ENCODE data around the gene EZH2.

EZH2 gene

DNA sequence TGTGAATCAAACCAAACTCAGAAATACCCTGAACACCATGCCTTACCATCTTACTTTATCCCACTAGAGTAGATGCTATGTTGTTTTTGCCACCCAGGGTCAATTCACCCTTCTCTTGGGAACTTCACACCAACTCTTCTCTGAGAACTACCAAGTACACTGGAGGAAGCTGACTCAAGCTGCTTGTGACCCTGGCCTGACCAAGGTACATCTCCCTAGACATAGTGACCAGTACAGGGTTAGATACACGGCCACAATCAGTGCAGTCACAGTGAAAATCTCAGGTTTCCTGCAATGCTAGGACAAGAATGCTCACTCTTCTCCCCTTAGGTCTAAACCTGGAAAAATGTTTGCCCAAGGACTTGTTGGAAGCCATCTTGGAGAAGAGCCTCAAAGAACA, 31.8 kb downstream of the EZH2 start:
- DNase-seq: peak; percentile 12

DNA sequence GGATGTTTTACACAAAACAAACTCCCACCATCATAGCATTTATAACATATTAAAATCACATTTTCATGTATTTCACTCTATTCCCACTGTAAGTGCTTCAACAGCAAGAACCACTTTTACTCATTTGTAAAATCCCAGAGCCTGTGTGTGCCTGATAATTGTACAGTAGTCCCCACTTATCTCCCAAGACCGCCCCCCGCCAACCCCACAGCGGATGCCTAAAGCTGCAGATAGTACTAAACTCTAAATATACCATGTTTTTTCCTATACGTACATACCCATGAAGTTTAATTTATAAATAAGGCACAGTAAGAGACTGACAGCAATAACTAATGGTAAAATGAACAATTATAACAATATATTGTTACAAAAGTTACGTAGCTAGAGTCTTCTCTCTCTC, 33.5 kb downstream of the EZH2 start:
- no peak for DNase-seq

DNA sequence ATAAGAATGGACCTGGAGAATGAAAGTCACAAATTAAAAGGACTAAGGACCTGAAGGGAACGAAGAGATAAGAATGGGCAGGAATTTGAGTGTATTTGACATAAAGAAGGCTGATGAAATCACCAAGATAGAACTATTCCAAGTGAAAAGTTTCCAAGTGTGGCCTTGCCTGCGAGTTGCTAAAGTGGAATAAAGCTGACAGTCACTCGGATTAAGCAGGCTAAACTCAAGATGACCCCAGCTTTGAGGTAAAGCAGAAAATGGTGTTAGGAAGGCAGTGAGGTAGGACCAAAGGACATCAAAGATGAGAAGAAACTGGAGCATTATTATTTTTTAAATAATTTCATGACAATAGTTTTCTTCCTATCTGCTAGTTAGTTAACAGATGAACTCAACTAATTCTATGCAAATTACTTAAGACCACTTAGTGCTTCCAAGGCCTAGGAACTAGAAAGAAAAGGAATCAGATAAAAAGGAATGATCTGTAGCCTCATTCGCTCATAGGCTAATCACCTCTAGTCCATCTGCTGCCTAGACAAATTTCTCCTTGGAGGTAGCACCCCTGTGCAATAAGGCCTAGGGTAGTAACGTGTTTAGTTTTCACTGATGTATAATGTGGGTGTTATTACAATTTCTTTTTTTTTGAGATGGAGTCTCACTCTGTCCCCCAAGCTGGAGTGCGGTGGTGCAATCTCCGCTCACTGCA, 34.5 kb downstream of the EZH2 start:
- no peak for DNase-seq

DNA sequence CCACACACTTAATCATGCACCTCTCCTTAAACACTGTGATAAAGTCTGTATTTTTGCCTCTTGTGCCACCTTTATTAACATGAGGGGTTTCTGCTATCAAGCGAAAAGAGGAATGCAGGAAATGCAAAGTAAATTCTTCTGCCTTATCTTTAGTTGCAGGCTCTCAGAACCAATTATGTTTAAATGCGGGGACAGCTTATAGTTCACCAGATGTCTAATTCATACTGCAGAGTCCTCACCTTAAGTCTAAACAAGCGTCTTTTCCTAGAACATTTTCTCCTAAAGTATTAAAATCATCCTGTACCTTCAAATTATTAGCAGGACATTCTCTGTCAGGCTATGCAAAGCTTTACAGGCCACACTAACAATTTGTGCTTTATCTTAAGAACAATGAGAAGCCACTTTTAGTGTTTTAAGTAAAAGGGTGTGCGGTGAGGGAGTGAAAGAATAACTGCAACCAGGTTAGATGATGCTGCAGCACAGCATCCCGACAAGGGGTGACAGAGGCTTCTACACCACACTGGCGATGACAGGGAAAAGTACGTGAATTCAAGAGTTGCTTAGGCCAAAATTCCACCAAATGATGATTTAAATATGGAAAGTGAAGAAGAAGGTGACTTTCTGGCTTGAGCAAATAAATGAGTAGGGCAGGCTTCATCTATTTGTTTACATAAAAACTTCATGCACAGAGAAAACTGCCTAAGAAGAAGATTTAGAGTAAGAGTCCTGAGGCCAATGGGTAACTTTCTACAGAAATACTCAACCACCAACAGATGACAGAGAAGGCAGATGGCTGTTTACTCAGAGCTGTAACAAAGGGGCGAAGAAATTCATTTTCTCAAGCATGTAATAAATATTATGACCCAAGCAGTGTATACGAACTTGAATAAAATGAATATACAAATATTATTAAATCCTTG, 36.0 kb downstream of the EZH2 start:
- DNase-seq: no peak

DNA sequence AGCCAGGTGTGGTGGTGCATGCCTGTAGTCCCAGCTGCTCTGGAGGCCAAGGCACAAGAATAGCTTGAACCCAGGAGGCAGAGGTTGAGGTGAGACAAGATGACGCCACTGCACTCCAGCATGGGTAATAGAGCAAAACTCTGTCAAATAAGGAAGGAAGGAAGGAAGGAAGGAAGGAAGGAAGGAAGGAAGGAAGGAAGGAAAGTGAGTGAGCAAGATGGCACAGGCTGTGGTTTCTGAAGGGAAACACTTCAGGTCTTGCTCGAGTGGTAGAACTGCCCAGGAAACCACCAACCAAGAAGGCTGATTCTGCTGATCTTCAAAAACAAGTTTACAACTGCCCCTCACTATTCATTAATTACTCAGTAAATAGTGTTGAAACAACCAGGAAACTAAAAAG, 45.2 kb downstream of the EZH2 start:
- no peak for DNase-seq

DNA sequence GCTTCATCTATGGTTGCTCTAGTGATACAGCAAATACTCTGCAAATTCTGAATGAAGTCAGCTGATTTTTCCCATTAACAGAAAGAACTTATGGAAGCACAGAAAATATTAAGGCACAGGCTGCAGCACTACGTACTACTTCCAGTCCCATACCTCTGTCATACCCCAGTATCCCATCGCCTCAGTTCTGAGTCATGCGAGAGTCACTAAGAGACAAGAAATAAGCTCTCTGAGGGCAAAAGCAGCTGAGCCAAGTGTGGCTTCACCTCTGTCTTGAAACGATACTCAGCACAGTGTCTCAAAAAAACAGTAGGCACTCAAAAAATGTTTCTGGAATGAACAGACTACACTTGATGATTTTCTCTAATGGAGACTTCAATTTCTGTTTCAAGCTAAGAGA, 48.2 kb downstream of the EZH2 start:
- no peak for DNase-seq

DNA sequence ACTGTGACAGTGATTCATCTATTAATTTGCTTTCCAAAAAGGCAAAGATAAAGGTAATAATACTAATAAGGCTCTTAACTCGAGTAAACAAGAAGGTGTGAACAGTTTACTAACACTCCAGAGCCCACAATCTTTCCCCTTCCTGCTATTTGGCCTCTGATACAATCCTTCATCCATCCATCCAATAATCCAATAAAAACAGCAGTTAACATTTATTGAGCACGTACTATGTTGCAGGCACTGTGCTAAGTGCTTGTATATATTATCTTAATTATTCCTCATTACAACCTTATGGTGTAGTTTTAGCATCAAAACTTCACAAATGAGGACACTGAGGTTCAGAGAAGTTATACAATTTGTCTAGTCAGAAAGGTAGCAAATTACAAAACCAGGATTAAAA, 49.5 kb downstream of the EZH2 start:
- DNase-seq: no peak

DNA sequence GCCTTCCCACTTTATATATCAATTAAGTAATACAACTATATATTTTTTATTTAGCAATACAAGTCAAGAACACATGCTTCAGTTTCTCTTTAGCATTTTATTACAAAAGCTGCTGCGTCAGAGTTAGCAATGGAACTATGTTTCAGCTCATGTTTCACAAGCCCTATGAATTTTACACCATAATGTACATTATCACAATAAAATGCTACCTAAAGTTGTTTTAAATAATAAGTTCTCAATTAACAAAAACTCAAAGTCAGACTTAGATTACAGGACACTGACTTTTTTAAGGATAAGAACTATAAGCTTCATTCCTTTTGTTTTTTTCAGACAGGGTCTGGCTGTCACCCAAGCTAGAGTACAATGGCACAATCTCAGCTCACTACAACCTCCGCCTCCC, 52.3 kb downstream of the EZH2 start:
- DNase-seq: no peak

DNA sequence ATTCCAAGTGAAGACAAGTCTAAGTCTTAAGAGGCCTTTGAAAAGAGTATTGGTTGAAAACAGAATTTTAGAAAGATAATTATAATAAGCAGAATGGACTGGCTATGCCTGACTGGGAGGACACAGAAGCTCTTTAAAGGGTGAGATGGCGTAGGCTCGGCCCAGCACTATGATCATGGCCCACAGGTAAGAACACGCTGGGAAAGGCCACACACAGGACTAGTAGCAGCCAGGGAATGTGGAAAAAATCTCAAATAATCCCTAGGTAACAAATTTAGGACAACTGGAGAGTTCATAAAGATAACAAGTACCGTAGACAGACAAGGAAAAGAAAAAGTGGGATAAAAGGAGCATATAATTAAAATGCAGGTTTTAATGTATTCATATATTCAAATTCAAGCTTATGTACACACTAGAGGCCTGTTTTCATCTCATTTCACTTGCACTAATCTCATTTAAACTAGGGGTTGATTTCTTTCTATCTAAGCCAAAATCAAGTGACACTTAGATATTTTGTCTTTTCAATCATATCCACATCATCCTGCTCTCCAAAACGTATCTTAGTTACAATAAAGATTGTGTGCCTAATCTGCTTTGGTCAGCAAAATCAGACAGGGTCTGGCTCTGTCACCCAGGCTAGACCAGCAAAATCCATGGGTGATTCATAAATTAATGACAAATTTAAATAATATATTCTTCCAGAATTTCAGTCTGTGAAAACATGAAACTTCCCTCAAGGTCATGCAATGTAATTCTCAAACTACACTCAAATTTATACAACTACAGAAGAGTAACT, 53.0 kb downstream of the EZH2 start:
- no peak for DNase-seq

DNA sequence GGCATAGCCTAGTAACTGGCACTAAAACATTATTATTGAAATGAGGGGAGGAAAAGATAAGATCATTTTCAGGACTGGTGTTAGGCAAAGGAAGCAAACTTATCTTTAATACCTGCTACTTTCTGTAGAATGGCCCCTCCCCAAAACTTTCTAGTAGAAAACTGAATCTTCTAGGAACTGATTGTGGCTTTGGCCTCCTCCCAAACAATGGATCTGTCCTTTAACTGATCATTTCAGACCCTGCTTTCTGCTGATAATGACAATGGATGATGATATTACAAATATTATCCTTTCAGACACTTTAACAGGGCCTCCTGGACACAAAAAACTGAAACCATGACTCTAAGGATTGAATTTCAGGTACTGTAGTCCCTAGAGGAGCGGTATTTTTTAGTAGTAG, 55.1 kb downstream of the EZH2 start:
- no peak for DNase-seq

DNA sequence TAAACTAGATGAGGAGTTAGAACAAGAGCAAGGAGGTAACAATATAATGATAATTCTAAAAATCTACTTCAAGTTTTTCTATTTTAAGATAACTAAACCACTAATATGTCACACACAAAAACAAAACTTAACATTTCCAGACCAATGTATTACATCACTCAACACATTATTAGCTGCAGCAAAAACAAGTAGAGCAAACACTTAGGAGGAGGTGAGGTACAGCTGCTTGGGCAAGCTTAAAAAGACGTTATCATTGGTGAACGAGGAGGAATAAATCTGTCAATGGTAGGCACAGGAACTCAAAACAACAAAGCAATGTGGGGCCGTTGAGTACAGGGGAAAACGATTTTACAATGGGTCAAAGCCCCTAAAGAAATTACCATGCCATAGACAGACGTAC, 58.8 kb downstream of the EZH2 start:
- no peak for DNase-seq

DNA sequence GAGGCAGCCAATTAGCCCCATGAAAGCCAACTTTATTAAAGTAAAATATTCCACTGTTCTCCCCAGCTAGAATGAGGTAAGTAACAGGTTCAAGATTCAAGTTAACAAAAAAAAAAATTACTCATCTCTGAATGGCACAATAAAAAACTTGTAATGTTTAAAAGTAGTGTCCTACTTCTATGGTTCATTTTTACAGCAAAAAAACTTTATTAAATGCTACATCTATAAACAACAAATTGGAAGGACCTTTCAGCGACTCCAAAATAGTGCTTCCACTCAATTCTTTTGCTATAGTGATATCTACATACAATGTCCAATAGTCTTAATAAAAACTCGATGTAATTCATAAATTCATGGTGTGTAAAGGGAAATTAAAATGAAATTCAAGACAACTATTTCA, 59.2 kb downstream of the EZH2 start:
- DNase-seq: no peak

DNA sequence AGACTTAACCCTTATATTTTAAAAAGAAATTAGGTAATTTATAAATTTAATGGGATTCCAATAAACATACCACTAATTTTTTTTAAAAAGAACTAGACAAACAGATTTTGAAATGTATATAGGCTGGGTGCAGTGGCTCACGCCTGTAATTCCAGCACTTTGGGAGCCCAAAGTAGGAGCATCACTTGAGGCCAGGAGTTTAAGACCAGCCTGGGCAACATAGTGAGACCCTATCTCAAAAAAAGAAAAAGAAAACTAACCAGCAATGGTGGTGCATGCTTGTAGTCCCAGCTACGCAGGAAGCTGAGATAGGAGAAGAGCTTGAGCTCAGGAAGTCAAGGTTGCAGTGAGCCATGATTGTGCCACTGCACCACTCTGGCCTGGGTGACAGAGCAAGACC, 62.7 kb downstream of the EZH2 start:
- DNase-seq: no peak

DNA sequence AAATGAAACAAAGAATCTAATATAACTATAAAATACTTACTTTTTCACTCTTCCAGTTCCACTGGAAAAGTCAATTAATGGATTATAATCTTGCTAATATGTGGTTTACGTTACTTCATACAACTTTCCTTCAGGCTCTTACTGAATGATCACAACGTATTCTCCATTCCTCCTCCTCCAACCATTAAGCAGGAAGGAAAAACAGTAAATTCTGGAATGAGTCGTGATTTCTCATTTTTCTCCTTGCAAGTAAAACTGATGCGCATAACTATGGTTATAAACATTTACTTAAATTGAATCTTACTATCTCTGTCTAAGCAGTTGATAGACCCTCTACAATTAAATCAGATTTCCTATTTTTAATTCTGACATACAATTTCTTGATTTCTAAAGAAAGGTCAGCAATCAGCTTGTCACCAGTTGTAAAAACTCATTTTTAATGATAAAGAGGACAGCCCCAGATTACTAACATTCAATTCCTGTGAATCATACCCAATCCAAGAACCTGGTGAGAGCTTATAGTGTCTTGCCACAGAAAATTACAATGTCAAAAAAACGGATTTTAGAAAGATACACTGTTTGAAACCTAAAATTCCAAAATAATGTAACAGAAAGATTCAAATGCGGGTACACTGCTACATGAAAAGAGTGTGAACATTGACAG, 64.3 kb downstream of the EZH2 start:
- DNase-seq: peak; percentile 31

DNA sequence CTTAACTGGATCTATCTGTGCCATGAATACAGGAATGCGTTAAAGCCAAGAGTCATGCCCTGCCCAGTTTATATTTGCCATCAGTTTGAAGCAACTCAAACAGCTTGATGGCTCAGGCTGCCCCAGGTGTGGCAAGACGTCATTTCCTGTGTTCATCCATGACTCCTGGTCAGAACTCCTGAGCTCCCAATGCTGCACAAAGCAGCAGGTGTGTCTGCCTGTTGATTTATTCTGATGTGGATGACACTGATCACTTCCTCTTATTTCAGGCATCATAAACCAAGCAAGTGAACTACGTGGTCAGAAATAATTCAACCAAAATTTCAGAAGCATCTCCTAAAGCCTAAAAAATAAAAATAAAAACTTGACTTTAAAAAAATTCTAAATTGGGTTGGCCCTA, 68.5 kb downstream of the EZH2 start:
- DNase-seq: no peak

DNA sequence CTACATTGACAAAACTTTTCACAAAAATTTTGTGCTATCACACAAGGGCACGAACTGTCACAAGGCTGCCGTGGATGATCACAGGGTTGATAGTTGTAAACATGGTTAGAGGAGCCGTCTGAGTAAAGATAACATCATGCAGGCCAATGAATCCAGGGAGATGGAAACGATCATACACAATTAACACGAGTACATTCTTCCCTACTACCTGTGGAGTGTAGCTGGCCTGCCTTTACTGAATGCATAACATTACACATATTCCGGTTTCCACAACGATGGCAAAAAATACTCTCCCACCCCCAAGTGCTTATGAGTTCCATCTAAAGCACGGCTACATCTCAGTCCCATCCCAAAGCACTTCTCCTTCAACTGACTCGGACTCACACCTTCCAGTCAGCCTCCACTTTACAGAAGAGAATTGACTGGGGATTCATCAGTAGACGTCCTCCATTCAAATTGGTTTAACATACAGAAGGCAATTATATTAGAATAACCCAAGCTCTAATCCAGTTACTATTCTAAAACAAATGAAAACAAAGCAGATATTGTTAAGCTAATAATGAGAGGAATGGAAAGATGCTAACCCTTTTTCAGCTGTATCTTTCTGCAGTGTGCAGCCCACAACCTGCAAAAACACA, 69.0 kb downstream of the EZH2 start:
- no peak for DNase-seq

DNA sequence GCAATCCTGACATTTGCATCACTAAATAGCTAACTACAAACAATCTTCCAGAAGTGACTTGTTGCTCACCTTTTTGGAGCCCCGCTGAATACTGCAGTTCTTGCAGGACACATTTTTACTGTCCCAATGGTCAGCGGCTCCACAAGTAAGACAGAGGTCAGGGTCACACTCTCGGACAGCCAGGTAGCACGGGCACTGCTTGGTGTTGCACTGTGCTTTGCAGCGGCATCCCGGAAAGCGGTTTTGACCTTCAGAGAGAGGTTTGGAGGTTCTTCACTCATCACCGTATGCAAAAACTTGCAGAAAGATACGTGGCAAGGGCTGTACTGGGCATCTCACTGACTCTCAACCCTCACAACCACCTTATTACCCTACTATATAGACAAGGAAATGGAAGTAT, 70.2 kb downstream of the EZH2 start:
- no peak for DNase-seq

DNA sequence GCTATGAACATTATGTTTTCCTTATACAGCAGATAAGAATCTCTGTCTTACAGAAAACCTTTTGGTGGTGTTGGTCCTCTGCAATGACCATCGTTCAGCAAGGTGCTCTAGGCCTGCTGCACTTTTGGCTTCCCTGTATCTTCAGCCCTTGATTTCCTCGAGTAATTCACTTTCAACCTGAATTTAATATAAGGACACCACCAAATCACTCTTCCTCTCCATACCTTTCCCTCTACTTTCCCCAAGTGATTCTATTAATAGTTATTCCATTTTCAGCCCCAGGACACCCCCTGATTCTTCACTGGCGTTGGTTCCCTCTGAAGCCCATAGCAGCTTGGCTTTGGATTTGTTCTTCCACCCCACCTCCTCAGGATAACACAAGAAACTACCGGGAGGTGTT, 72.2 kb downstream of the EZH2 start:
- no peak for DNase-seq

DNA sequence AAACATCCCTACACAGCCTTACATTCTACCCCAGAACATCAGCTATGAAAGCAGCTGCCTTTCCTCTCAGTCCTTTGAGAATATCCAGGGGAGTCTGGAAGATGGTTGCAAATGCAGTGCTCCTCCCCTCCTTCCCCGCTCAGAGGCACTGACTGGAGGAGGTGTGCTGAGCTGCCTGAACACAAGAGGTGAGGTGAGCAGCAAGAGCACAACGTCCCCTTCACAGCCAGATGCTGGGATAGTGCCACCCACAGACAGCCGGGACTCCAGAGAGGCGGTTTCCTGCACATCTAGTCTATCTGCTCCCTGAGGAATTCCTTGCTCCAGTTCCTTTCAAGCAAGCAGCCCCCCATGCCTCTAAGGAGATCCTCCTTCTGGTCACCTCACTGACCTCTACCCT, 74.2 kb downstream of the EZH2 start:
- DNase-seq: no peak

DNA sequence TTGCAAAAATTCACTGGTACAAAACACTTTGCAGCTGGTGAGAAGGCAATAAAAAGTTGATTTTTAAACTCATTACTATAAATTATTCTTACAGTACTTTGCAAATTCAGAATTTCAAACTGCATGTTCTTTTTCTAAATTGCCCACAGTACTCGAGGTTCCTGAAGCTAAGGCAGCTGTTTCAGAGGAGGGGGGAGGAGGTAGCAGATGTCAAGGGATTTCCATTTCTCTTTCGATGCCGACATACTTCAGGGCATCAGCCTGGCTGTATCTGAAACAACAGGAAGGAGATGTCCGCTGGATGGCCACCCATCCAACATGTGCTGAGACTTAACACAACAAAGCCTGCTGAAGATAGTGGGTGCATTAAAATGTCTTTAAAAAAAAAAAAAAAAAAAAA, 76.7 kb downstream of the EZH2 start:
- DNase-seq: no peak

DNA sequence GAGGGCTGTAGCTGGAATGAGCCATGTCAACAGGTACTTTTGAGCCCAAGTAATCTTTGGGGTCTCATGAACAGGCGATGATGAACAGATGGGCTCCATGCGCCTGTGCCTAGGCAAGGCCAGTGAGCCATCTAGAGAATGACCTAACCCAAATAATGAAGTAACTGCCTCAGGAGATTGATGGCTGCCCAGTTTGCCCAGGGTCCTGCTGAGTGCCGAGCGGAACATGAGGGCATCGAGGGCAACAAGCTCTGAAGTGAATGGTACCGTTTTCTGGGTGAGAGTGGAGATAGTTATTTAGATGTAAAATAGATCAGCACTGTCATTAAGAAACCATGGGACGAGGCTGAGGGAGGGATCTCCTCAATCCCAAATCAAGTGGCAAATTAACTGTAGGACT, 77.9 kb downstream of the EZH2 start:
- DNase-seq: no peak

DNA sequence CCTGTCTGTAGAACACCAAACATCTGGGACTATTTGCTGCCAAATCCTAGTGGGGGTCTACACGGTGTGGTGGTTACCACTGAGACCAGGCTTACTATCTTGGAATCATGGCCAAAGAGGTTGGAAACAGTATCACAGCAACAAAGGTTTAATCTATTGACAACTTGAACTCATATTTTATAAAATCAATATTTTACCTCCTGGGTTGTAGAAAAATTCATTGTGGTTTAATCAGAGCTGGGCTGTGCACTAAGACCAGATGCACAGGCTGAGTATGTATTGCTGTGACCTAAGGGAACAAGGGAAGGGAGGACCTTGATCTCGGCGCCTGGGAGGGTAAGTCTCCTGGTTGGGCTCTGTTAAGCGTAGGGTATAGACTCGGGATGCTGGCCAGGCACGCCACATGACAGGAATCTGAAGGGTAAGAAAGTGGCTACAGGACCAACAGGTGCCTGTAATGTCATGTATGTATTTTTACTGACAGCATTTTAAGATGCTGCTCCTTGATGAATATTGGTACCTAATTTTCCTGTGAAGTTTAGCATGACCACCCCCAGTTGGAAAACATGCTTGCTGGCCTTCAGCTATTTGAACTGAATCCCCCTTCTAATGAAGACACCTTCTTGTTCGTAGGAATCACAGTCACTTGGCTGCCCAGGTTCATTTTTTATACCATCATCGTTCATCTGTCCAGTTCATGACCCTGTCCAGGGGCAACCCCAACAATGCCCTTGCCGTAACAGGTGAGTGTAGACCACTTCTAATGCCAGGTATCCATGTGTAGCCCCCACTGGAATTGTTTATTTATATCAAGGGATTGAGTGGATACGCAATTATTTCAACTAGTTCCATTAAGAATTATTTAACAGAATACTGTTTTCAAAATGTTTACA, 79.5 kb downstream of the EZH2 start:
- no peak for DNase-seq
